Measurements from ENCODE around the gene GPRIN1. TPM values are rescaled to one million over a fixed set of nuclear protein-coding genes. Genes with fewer than 3 reads are reported as not detected.

The GPRIN1 gene
- total RNA-seq, 6 experiments from 2014 or later = 0.05 to 0.99 (median 0.30) TPM

GRCh38 chr5:176608142-176608705, 1.7 kb downstream of the GPRIN1 start:
- TF ChIP-seq POLR2A (IDR thresholded peaks at IDR 0.05) (no peak), CTCF (IDR thresholded peaks at IDR 0.05) (no peak)
- Histone ChIP-seq H3K9me3 (no peaks in the 10 kb centered on the region), H3K4me1 (peaks cover 0 to 5% (median 2%) of the 10 kb centered on the region in 4 donors), H3K4me3 (no peak overlapping the region), H3K36me3 (no peaks in the 10 kb centered on the region), H3K27ac (no peak overlapping the region), H3K27me3 (no peaks in the 10 kb centered on the region)
- no CpG with 5 or more reads among the region's 4 CpGs for WGBS (ENCODE audit: insufficient coverage, low coverage, low lambda C conversion rate, missing lambda C conversion rate)
- DNase-seq = no peak
- intact Hi-C loops (cut with DNase I) = no loop called here
- no peak for ATAC-seq

- TF ChIP-seq POLR2A (IDR thresholded peaks at IDR 0.05) (no peak), CTCF (IDR thresholded peaks at IDR 0.05) (no peak)
- H3K27me3 ChIP-seq = no peaks in the 10 kb centered on the region
- WGBS (ENCODE audit: insufficient coverage, low coverage, low lambda C conversion rate, missing lambda C conversion rate) = 76% methylated on average over 2 of the region's 3 CpGs
- peaks cover 0 to 5% (median 2%) of the 10 kb centered on the region in 4 donors for H3K4me1 ChIP-seq
- no peak for ATAC-seq
- no peak overlapping the region for H3K4me3 ChIP-seq
- no peaks in the 10 kb centered on the region for H3K9me3 ChIP-seq
- H3K27ac ChIP-seq = no peak overlapping the region
- intact Hi-C loops (cut with DNase I) = no loop called here
- DNase-seq = no peak
- no peaks in the 10 kb centered on the region for H3K36me3 ChIP-seq
Observed at GRCh38 chr5:176606875-176607274, 3.1 kb downstream of the GPRIN1 start.

GRCh38 chr5:176606032-176606431, 3.9 kb downstream of the GPRIN1 start:
- Histone ChIP-seq H3K9me3 (no peaks in the 10 kb centered on the region), H3K36me3 (no peaks in the 10 kb centered on the region), H3K27ac (no peak overlapping the region), H3K4me1 (peaks cover 0 to 5% (median 2%) of the 10 kb centered on the region in 4 donors), H3K27me3 (no peaks in the 10 kb centered on the region), H3K4me3 (no peak overlapping the region)
- no CpG with 5 or more reads among the region's 3 CpGs for WGBS (ENCODE audit: insufficient coverage, low coverage, low lambda C conversion rate, missing lambda C conversion rate)
- DNase-seq (no peak), ATAC-seq (no peak)
- intact Hi-C loops (cut with DNase I) = no loop called here
- no peak for TF ChIP-seq POLR2A (IDR thresholded peaks at IDR 0.05)
- no peak for TF ChIP-seq CTCF (IDR thresholded peaks at IDR 0.05)

GRCh38 chr5:176603091-176603490, 6.9 kb downstream of the GPRIN1 start:
- Histone ChIP-seq H3K4me1 (no peaks in the 10 kb centered on the region), H3K27me3 (no peaks in the 10 kb centered on the region), H3K27ac (no peak overlapping the region), H3K9me3 (no peaks in the 10 kb centered on the region), H3K36me3 (no peaks in the 10 kb centered on the region), H3K4me3 (no peak overlapping the region)
- DNase-seq = no peak
- no peak for TF ChIP-seq CTCF (IDR thresholded peaks at IDR 0.05)
- TF ChIP-seq POLR2A (IDR thresholded peaks at IDR 0.05) = no peak
- intact Hi-C loops (cut with DNase I) = no loop called here
- no peak for ATAC-seq
- 19% methylated on average over 2 of the region's 2 CpGs for WGBS (ENCODE audit: insufficient coverage, low coverage, low lambda C conversion rate, missing lambda C conversion rate)

Measured in right lobe of liver (tissue), 6 donors.